HepG2 (cell line): ENCODE results near the gene SPRYD4. TPM values are rescaled to one million over a fixed set of nuclear protein-coding genes. Genes with fewer than 3 reads are reported as not detected.

Experiments used
- CCAR2 ChIP-seq: fragments of 200-400 bp; formaldehyde crosslinking; optimal IDR thresholded peaks from 2 replicates; pipeline ENCODE3; 2018; ENCODE audit warnings: low read depth, mild to moderate bottlenecking, low read length, moderate library complexity
- EHMT2 ChIP-seq: fragments of 200-600 bp; sonication (generic); IDR thresholded peaks from 2 replicates; pipeline ENCODE4 v1.7.0; 2017; ENCODE audit warnings: antibody characterized with exemption, low read depth, low read length, borderline replicate concordance
- ERF ChIP-seq: IDR thresholded peaks from 2 replicates; pipeline ENCODE4 v1.6.1; 2018; ENCODE audit warnings: missing biosample characterization, missing genetic modification reagents
- FIP1L1 ChIP-seq: fragments of 200-400 bp; formaldehyde crosslinking; IDR thresholded peaks from 2 replicates; pipeline ENCODE4 v1.6.1; 2018; ENCODE audit warnings: low read depth, mild to moderate bottlenecking, low read length, moderate library complexity, borderline replicate concordance; ENCODE audit not compliant: insufficient read depth
- FOSL2 ChIP-seq: sonication (generic); formaldehyde crosslinking; IDR thresholded peaks from 2 replicates; pipeline ENCODE4 v1.4.0; 2020; ENCODE audit warnings: missing genetic modification reagents
- GATA4 ChIP-seq: sonication (generic); IDR thresholded peaks from 2 replicates; pipeline ENCODE4 v1.6.1; 2016; ENCODE audit warnings: antibody characterized with exemption, low read depth, borderline replicate concordance
- HBP1 ChIP-seq: IDR thresholded peaks from 2 replicates; pipeline ENCODE4 v1.6.1; 2016; ENCODE audit warnings: low read depth, control low read depth
- HHEX ChIP-seq: IDR thresholded peaks from 2 replicates; pipeline ENCODE4 v1.6.1; 2016; ENCODE audit warnings: control low read depth
- HIVEP1 ChIP-seq: sonication (generic); formaldehyde crosslinking; IDR thresholded peaks from 2 replicates; pipeline ENCODE4 v1.4.0; 2020; ENCODE audit warnings: mild to moderate bottlenecking, missing genetic modification reagents
- HMG20B ChIP-seq: conservative IDR thresholded peaks from 2 replicates; pipeline ENCODE4 v1.6.1; 2016; ENCODE audit warnings: missing genetic modification reagents, missing compliant biosample characterization
- IKZF1 ChIP-seq: fragments of 450-650 bp; IDR thresholded peaks from 2 replicates; pipeline ENCODE4 v1.7.1; 2016
- KDM5A ChIP-seq: fragments of 200-600 bp; sonication (generic); IDR thresholded peaks from 2 replicates; pipeline ENCODE4 v1.7.0; 2018; ENCODE audit warnings: antibody characterized with exemption, mild to moderate bottlenecking, low read length, borderline replicate concordance
- MED1 ChIP-seq: sonication (generic); formaldehyde crosslinking; IDR thresholded peaks from 2 replicates; pipeline ENCODE4 v1.4.0; 2020; ENCODE audit warnings: missing genetic modification reagents
- NFE2L1 ChIP-seq: sonication (generic); formaldehyde crosslinking; IDR thresholded peaks from 2 replicates; pipeline ENCODE4 v1.4.0; 2020; ENCODE audit warnings: missing genetic modification reagents, mild to moderate bottlenecking, borderline replicate concordance
- NKX3-1 ChIP-seq: sonication (generic); formaldehyde crosslinking; IDR thresholded peaks from 2 replicates; pipeline ENCODE4 v1.5.0; 2020; ENCODE audit warnings: missing genetic modification reagents
- ONECUT2 ChIP-seq: sonication (generic); formaldehyde crosslinking; IDR thresholded peaks from 2 replicates; pipeline ENCODE4 v1.4.0; 2020; ENCODE audit warnings: missing genetic modification reagents
- SKIL ChIP-seq: sonication (generic); formaldehyde crosslinking; IDR thresholded peaks from 2 replicates; pipeline ENCODE4 v1.8.0; 2022; ENCODE audit warnings: missing genetic modification reagents, mild to moderate bottlenecking, moderate library complexity, borderline replicate concordance
- XRCC5 ChIP-seq: fragments of 200-400 bp; formaldehyde crosslinking; optimal IDR thresholded peaks from 2 replicates; pipeline ENCODE3; 2017; ENCODE audit warnings: mild to moderate bottlenecking, low read length
- ZBTB21 ChIP-seq: sonication (generic); formaldehyde crosslinking; IDR thresholded peaks from 2 replicates; pipeline ENCODE4 v1.4.0; 2020; ENCODE audit warnings: missing genetic modification reagents
- ZBTB38 ChIP-seq: sonication (generic); formaldehyde crosslinking; IDR thresholded peaks from 2 replicates; pipeline ENCODE4 v1.5.1; 2020; ENCODE audit warnings: mild to moderate bottlenecking, missing genetic modification reagents
- ZFP36L1 ChIP-seq: sonication (generic); formaldehyde crosslinking; IDR thresholded peaks from 2 replicates; pipeline ENCODE4 v1.8.0; 2022; ENCODE audit warnings: mild to moderate bottlenecking, missing genetic modification reagents, moderate library complexity
- ZFYVE20 ChIP-seq: sonication (generic); formaldehyde crosslinking; IDR thresholded peaks from 2 replicates; pipeline ENCODE4 v1.8.0; 2023; ENCODE audit warnings: low read depth, mild to moderate bottlenecking, moderate library complexity, missing genetic modification reagents, borderline replicate concordance
- ZMYM2 ChIP-seq: sonication (generic); formaldehyde crosslinking; IDR thresholded peaks from 2 replicates; pipeline ENCODE4 v1.8.0; 2022; ENCODE audit warnings: mild to moderate bottlenecking, missing genetic modification reagents
- ZNF232 ChIP-seq: sonication (generic); formaldehyde crosslinking; IDR thresholded peaks from 2 replicates; pipeline ENCODE4 v1.4.0; 2020; ENCODE audit warnings: missing genetic modification reagents, borderline replicate concordance
- ZNF24 ChIP-seq: fragments of 450-650 bp; IDR thresholded peaks from 2 replicates; pipeline ENCODE4 v1.6.1; 2017; ENCODE audit warnings: antibody characterized with exemption, mild to moderate bottlenecking
- ZNF367 ChIP-seq: sonication (generic); formaldehyde crosslinking; IDR thresholded peaks from 2 replicates; pipeline ENCODE4 v1.4.0; 2020; ENCODE audit warnings: missing genetic modification reagents, borderline replicate concordance
- ZNF382 ChIP-seq: sonication (generic); formaldehyde crosslinking; IDR thresholded peaks from 2 replicates; pipeline ENCODE4 v1.5.0; 2020; ENCODE audit warnings: missing genetic modification reagents, mild to moderate bottlenecking, borderline replicate concordance
- ZNF563 ChIP-seq: sonication (generic); formaldehyde crosslinking; IDR thresholded peaks from 2 replicates; pipeline ENCODE4 v1.8.0; 2022; ENCODE audit warnings: mild to moderate bottlenecking, moderate library complexity, missing genetic modification reagents
- ZNF780A ChIP-seq: sonication (generic); formaldehyde crosslinking; IDR thresholded peaks from 2 replicates; pipeline ENCODE4 v1.8.0; 2022; ENCODE audit warnings: mild to moderate bottlenecking, missing genetic modification reagents, moderate library complexity
- polyA plus RNA-seq, 8 experiments: library from polyadenylated mRNA; depleted of rRNA in 3 of 8; stranded (reverse) in 7 of 8; unstranded in 1 of 8; fragments of >200 nt; fragmentation: Illumina TruSeq in 4 of 8; extraction: Trizol in 4 of 8; gene quantifications; 2 replicates each; pipeline versions ENCODE4 v1.2.1 to v1.2.3, GENCODE V29; 2011 to 2016; ENCODE audit warnings: low read depth in 4 of 8, missing spikeins in 1 of 8, mixed read lengths in 1 of 8; ENCODE audit not compliant: insufficient read depth in 1 of 8
- total RNA-seq, 5 experiments: library from RNA; depleted of rRNA; stranded (reverse); fragments of >200 nt; fragmentation: Illumina TruSeq; extraction: Trizol; gene quantifications; 2 replicates each; pipeline ENCODE4 v1.2.3, GENCODE V29; 2016; ENCODE audit warnings: low read depth in 1 of 5

The SPRYD4 gene
- total and polyA plus RNA-seq, 2 of the 13 experiments (the other 11 are each of a cell fraction or from before 2014, with no cell fraction given), result 3.9 to 4.5 TPM

GRCh38 chr12:56468216-56469006, at the start of gene SPRYD4 (continued):
- TF ChIP-seq XRCC5 (peak; percentile 75), ZNF780A (CRISPR knock-in tag) (peak; percentile 81), ZBTB38 (CRISPR knock-in tag) (peak; percentile 77), FIP1L1 (no peak), ZFYVE20 (CRISPR knock-in tag) (no peak), HMG20B (CRISPR knock-in tag) (0 out of 2 replicates have a peak, but pooled peaks have one; percentile 72), ZNF24 (no peak), ONECUT2 (CRISPR knock-in tag) (peak; percentile 7; the same call in 1 of the 2 replicates), EHMT2 (0 out of 2 replicates have a peak, but pooled peaks have one; percentile 17), SKIL (peak; percentile 66; the same call in 1 of the 2 replicates), ZFP36L1 (CRISPR knock-in tag) (peak; percentile 72; the same call in 1 of the 2 replicates), ZNF232 (CRISPR knock-in tag) (peak; percentile 85; the same call in 1 of the 2 replicates), MED1 (peak; percentile 76; the same call in 1 of the 2 replicates), NKX3-1 (CRISPR knock-in tag) (peak; percentile 78; the same call in 1 of the 2 replicates), HIVEP1 (CRISPR knock-in tag) (peak; percentile 66), GATA4 (no peak), HHEX (CRISPR knock-in tag) (no peak), FOSL2 (peak; percentile 62), ZMYM2 (no peak), HBP1 (peak; percentile 63; the same call in 1 of the 2 replicates), NFE2L1 (CRISPR knock-in tag) (no peak), CCAR2 (no peak), ZNF367 (no peak), ZBTB21 (CRISPR knock-in tag) (no peak), ZNF563 (CRISPR knock-in tag) (peak; percentile 70; the same call in 1 of the 2 replicates), KDM5A (peak; percentile 88), ERF (CRISPR knock-in tag) (peak; percentile 97), ZNF382 (CRISPR knock-in tag) (no peak), IKZF1 (no peak)
